ENCODE results near the gene HLA-DQA2. TPM values are rescaled to one million over a fixed set of nuclear protein-coding genes. Genes with fewer than 3 reads are reported as not detected.

The HLA-DQA2 gene
- total and polyA plus RNA-seq, 2 of the 4 experiments (the other 2 are of a cell fraction): not detected

GRCh38 chr6:32785781-32786533, 44.8 kb downstream of the HLA-DQA2 start (continued):
- TF ChIP-seq FOS (IDR thresholded peaks at IDR 0.05; ENCODE audit: low read depth, low read length): no peak

GRCh38 chr6:32790306-32790705, 49.1 kb downstream of the HLA-DQA2 start:
- Histone ChIP-seq H4K8ac (ENCODE audit: low read depth in 2 of 2, low read length in 2 of 2) (no peak overlapping the region), H4K91ac (ENCODE audit: insufficient read depth, low read depth, low read length) (no peak overlapping the region), H3K27me3 (ENCODE audit: control insufficient read depth, insufficient read depth, low read length) (peaks cover 22% of the 10 kb centered on the region), H3K9ac (ENCODE audit: low read depth, low read length) (no peak overlapping the region), H3K36me3 (ENCODE audit: control insufficient read depth, insufficient read depth, low read length) (no peaks in the 10 kb centered on the region), H3K27ac (ENCODE audit: insufficient read depth, low read length) (no peak overlapping the region), H3K4me3 (ENCODE audit: insufficient read depth, low read depth, low read length) (no peak overlapping the region), H2AK9ac (replicated peaks; ENCODE audit: low read depth, low read length, poor library complexity) (no peak overlapping the region), H2AFZ (replicated peaks; ENCODE audit: low read length, poor library complexity) (no peak overlapping the region), H3K4me2 (ENCODE audit: low read depth, low read length) (no peak overlapping the region), H3K4ac (ENCODE audit: low read depth, low read length) (no peak overlapping the region), H3K14ac (replicated peaks; ENCODE audit: low read depth, low read length) (no peak overlapping the region), H3K9me1 (ENCODE audit: insufficient read depth, low read length) (no peaks in the 10 kb centered on the region), H3K18ac (ENCODE audit: low read depth, low read length) (no peak overlapping the region), H2BK5ac (ENCODE audit: low read depth, low read length, poor library complexity, severe bottlenecking) (no peak overlapping the region), H3K23ac (ENCODE audit: low read depth, low read length) (no peak overlapping the region), H3K79me1 (ENCODE audit: low read depth in 1 of 2, low read length in 2 of 2) (no peaks in the 10 kb centered on the region), H2BK15ac (ENCODE audit: low read depth, low read length) (no peak overlapping the region), H3K4me1 (ENCODE audit: control insufficient read depth, insufficient read depth, low read length) (no peaks in the 10 kb centered on the region), H4K5ac (ENCODE audit: low read depth, low read length) (no peak overlapping the region), H3K56ac (ENCODE audit: extremely low read depth, insufficient read depth, low read length) (no peak overlapping the region), H3K9me3 (ENCODE audit: control insufficient read depth, insufficient read depth, low read length) (no peaks in the 10 kb centered on the region), H2BK120ac (ENCODE audit: low read depth, low read length) (no peak overlapping the region), H2BK20ac (ENCODE audit: low read depth, low read length) (no peak overlapping the region), H2AK5ac (ENCODE audit: low read depth, low read length) (no peak overlapping the region), H4K20me1 (ENCODE audit: insufficient read depth, low read length) (no peaks in the 10 kb centered on the region)
- dilution Hi-C loops (cut with HindIII; ENCODE audit: low sequenced_read_pairs, unreplicated experiment) (no loop called here), in situ Hi-C loops (cut with MboI; ENCODE audit: low sequenced_read_pairs) (loop anchor here (10.0 kb wide), 1 partner anchor 546 kb away; no protein-coding TSS in a partner anchor), intact Hi-C loops (cut with micrococcal nuclease) (no loop called here)
- TF ChIP-seq CTCF (conservative IDR thresholded peaks at IDR 0.05; ENCODE audit: low read depth, low read length) (no peak), MAZ (IDR thresholded peaks at IDR 0.05; ENCODE audit: borderline replicate concordance, low read depth, low read length) (no peak), POLR2A (IDR thresholded peaks at IDR 0.05; ENCODE audit: low read depth, low read length) (no peak), SMC3 (IDR thresholded peaks at IDR 0.05; ENCODE audit: low read depth, low read length) (no peak), ELK1 (IDR thresholded peaks at IDR 0.05; ENCODE audit: borderline replicate concordance, low read depth, low read length) (no peak)
- WGBS, 2 experiments (ENCODE audit: extremely low coverage in 2 of 2, insufficient read length in 1 of 2): no CpG with 5 or more reads among the region's 2 CpGs
- ATAC-seq (ENCODE audit: low read depth) (no peak), DNase-seq (no peak)
- CTCF ChIA-PET: no interaction called here
- no TSS peak for BruUV-seq (replicated peaks)
- POLR2A ChIA-PET (ENCODE audit: unreplicated experiment): no interaction called here
